HEK293T (cell line): ENCODE results near the gene SLC15A1.

Source experiments
- CTCF ChIA-PET: fragments of 350-600 bp; formaldehyde crosslinking; extraction: SDS; loops from one replicate; lab custom pipeline; 2021; ENCODE audit warnings: antibody characterized with exemption, inconsistent platforms; lab: Yijun Ruan, JAX
- POLR2A ChIA-PET: fragments of 350-600 bp; formaldehyde crosslinking; extraction: SDS; loops from one replicate; lab custom pipeline; 2020; ENCODE audit warnings: antibody characterized with exemption, inconsistent platforms; lab: Yijun Ruan, JAX
- DNase-seq: peaks from one replicate; pipeline ENCODE4 v3.0.0; 2012; ENCODE audit warnings: mixed read lengths; ENCODE audit errors: extremely low spot score
- ARNT ChIP-seq: fragments of 450-650 bp; IDR thresholded peaks from 2 replicates; pipeline ENCODE4 v1.6.1; 2017; ENCODE audit warnings: mild to moderate bottlenecking
- BHLHE40 ChIP-seq: fragments of 450-650 bp; IDR thresholded peaks from 2 replicates; pipeline ENCODE4 v1.6.1; 2016; ENCODE audit warnings: mild to moderate bottlenecking, moderate library complexity, borderline replicate concordance
- CTBP1 ChIP-seq: fragments of 450-650 bp; IDR thresholded peaks from 2 replicates; pipeline ENCODE4 v1.6.1; 2016; ENCODE audit warnings: borderline replicate concordance
- ELF4 ChIP-seq: fragments of 450-650 bp; IDR thresholded peaks from 2 replicates; pipeline ENCODE4 v1.6.1; 2017; ENCODE audit warnings: antibody characterized with exemption
- FOXA1 ChIP-seq: fragments of 450-650 bp; IDR thresholded peaks from 2 replicates; pipeline ENCODE4 v1.6.1; 2016; ENCODE audit warnings: mild to moderate bottlenecking
- FOXK2 ChIP-seq: fragments of 450-650 bp; IDR thresholded peaks from 2 replicates; pipeline ENCODE4 v1.6.1; 2016; ENCODE audit warnings: mild to moderate bottlenecking
- FOXM1 ChIP-seq: fragments of 450-650 bp; IDR thresholded peaks from 2 replicates; pipeline ENCODE4 v1.6.1; 2017; ENCODE audit warnings: mild to moderate bottlenecking, borderline replicate concordance
- HDGF ChIP-seq: fragments of 450-650 bp; IDR thresholded peaks from 2 replicates; pipeline ENCODE4 v1.6.1; 2017; ENCODE audit warnings: antibody characterized with exemption, borderline replicate concordance
- L3MBTL2 ChIP-seq: fragments of 450-650 bp; conservative IDR thresholded peaks from 2 replicates; pipeline ENCODE4 v1.6.1; 2016; ENCODE audit warnings: mild to moderate bottlenecking
- LEF1 ChIP-seq: fragments of 450-650 bp; IDR thresholded peaks from 2 replicates; pipeline ENCODE4 v1.6.1; 2017; ENCODE audit warnings: mild to moderate bottlenecking, borderline replicate concordance
- NFRKB ChIP-seq: fragments of 450-650 bp; IDR thresholded peaks from 2 replicates; pipeline ENCODE4 v1.6.1; 2016; ENCODE audit warnings: mild to moderate bottlenecking, moderate library complexity
- PKNOX1 ChIP-seq: fragments of 450-650 bp; IDR thresholded peaks from 2 replicates; pipeline ENCODE4 v1.6.1; 2016
- SP1 ChIP-seq: fragments of 450-650 bp; IDR thresholded peaks from 2 replicates; pipeline ENCODE4 v1.6.1; 2017
- SUZ12 ChIP-seq: fragments of 450-650 bp; IDR thresholded peaks from 2 replicates; pipeline ENCODE4 v1.6.1; 2016; ENCODE audit warnings: mild to moderate bottlenecking
- TARDBP ChIP-seq: fragments of 450-650 bp; IDR thresholded peaks from 2 replicates; pipeline ENCODE4 v1.6.1; 2016
- ZNF384 ChIP-seq: fragments of 450-650 bp; IDR thresholded peaks from 2 replicates; pipeline ENCODE4 v1.6.1; 2016

Gene SLC15A1

GRCh38 chr13:98796798-98797197 is 44.3 kb upstream of the SLC15A1 start:
- DNase-seq = no peak
- ChIA-PET POLR2A (no interaction called here), CTCF (no interaction called here)
- TF ChIP-seq L3MBTL2 = no peak
- TF ChIP-seq ELF4 = no peak
- TF ChIP-seq FOXM1 = no peak
- TF ChIP-seq HDGF = no peak
- no peak for TF ChIP-seq TARDBP
- TF ChIP-seq ARNT = no peak
- TF ChIP-seq SUZ12 = no peak
- no peak for TF ChIP-seq FOXA1
- no peak for TF ChIP-seq NFRKB
- TF ChIP-seq PKNOX1 = no peak
- no peak for TF ChIP-seq FOXK2
- no peak for TF ChIP-seq BHLHE40
- TF ChIP-seq ZNF384 = no peak
- no peak for TF ChIP-seq CTBP1

- no peak for DNase-seq
- TF ChIP-seq HDGF (no peak), NFRKB (no peak), FOXM1 (no peak), SP1 (no peak), SUZ12 (no peak), ELF4 (no peak), LEF1 (no peak), L3MBTL2 (no peak), CTBP1 (no peak), TARDBP (no peak), FOXK2 (no peak), ZNF384 (no peak), PKNOX1 (no peak), FOXA1 (no peak), ARNT (no peak)
- ChIA-PET CTCF (interaction anchor here (0.8 kb wide), 1 partner anchor 44 kb away, joined by 4 read pairs; no protein-coding TSS in a partner anchor), POLR2A (no interaction called here)
Observed at GRCh38 chr13:98796191-98796590, 43.7 kb upstream of the SLC15A1 start.

GRCh38 chr13:98795220-98795619 is 42.7 kb upstream of the SLC15A1 start:
- CTCF ChIA-PET = no interaction called here
- POLR2A ChIA-PET = no interaction called here
- TF ChIP-seq FOXA1 (no peak), L3MBTL2 (no peak), SP1 (no peak), ZNF384 (no peak), TARDBP (no peak), NFRKB (no peak), BHLHE40 (no peak), PKNOX1 (no peak), HDGF (no peak), ARNT (no peak)
- DNase-seq = no peak

DNA sequence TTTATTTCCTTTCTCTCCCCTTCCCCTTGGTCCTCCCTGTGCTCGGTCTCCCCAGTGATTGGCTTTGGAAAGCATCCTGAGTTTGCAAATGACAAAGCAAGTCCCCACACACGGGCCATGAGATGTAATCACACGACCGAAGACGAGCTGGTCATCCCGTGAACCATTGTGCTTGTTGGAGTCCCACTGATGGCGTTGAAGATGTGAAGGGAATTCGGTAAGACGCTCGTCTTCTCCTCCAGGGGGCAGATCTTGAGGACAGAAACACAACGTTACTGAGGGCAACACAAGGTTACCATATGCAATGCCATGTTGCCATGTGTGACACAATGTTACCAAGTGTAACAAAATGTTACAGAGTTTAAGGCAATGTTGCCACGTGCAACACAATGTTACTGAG is 42.0 kb upstream of the SLC15A1 start:
- ChIA-PET CTCF (interaction anchor here (0.5 kb wide), 1 partner anchor 212 kb away, joined by 3 read pairs; no protein-coding TSS in a partner anchor), POLR2A (no interaction called here)
- TF ChIP-seq NFRKB = no peak
- TF ChIP-seq L3MBTL2 = no peak
- no peak for TF ChIP-seq FOXA1
- TF ChIP-seq FOXK2 = no peak
- no peak for TF ChIP-seq ZNF384
- no peak for TF ChIP-seq CTBP1
- TF ChIP-seq ARNT = no peak
- TF ChIP-seq LEF1 = no peak
- no peak for TF ChIP-seq HDGF
- no peak for TF ChIP-seq BHLHE40
- no peak for TF ChIP-seq FOXM1
- no peak for DNase-seq

GRCh38 chr13:98792785-98793495 is 40.5 kb upstream of the SLC15A1 start:
- CTCF ChIA-PET = no interaction called here

More at GRCh38 chr13:98792785-98793495, 40.5 kb upstream of the SLC15A1 start:
- TF ChIP-seq FOXM1 (no peak), ARNT (no peak), HDGF (no peak), FOXA1 (no peak), CTBP1 (no peak), SUZ12 (no peak), PKNOX1 (no peak), TARDBP (no peak), L3MBTL2 (no peak), ZNF384 (no peak), BHLHE40 (no peak), SP1 (no peak), FOXK2 (no peak), ELF4 (no peak), NFRKB (no peak), LEF1 (no peak)
- no peak for DNase-seq
- POLR2A ChIA-PET = no interaction called here
